Measurements from ENCODE around the gene KCNQ1. TPM values are rescaled to one million over a fixed set of nuclear protein-coding genes. Genes with fewer than 3 reads are reported as not detected.

Gene KCNQ1
- polyA plus RNA-seq, 1 donor from 2014 or later: not detected

DNA sequence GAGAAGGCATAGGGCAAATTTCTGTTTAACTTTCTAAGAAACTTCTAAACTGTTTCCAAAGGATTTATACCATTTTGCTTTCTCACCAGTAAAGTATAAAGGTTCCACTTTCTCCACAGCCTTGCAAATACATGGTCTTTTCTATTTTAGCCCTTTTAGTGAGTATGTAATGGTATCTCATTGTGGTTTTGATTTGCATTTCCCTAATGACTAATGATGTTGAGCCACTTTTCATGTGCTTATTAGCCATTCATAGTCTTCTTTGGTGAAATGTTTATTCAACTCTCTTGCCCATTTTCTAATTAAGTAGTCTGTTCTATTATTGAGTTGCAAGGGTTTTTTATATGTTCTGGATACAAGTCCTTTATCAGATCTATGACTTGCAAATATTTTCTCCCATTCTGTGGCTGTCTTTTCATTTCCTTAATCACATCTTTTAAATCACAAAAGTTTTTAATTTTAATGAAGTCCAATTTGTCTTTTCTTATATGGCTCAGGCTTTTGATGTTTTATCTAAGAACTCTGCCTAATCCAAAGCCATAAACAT is 338.8 kb downstream of the KCNQ1 start:
- H3K9ac ChIP-seq (ENCODE audit: low read length): no peak overlapping the region
- H3K27me3 ChIP-seq (ENCODE audit: insufficient read depth, low read depth, low read length): no peaks in the 10 kb centered on the region
- H3K36me3 ChIP-seq (ENCODE audit: insufficient read depth, low read length): no peaks in the 10 kb centered on the region
- no peaks in the 10 kb centered on the region for H4K20me1 ChIP-seq (ENCODE audit: insufficient read depth)
- no peaks in the 10 kb centered on the region for H3K9me2 ChIP-seq (ENCODE audit: insufficient read depth, low read length)
- no peak overlapping the region for H3K4me3 ChIP-seq (ENCODE audit: low read length)
- no peaks in the 10 kb centered on the region for H3K79me2 ChIP-seq (replicated peaks; ENCODE audit: insufficient read depth, low read length)
- H3K4me2 ChIP-seq (ENCODE audit: low read length): no peak overlapping the region
- H2AFZ ChIP-seq (ENCODE audit: low read depth, low read length): no peak overlapping the region
- TF ChIP-seq POLR2AphosphoS5 (IDR thresholded peaks at IDR 0.05) (no peak), EP300 (conservative IDR thresholded peaks at IDR 0.05; ENCODE audit: poor library complexity, severe bottlenecking) (no peak)
- H3K27ac ChIP-seq (ENCODE audit: low read length): no peak overlapping the region
- H3K9me3 ChIP-seq (ENCODE audit: low read length): peaks cover 9% of the 10 kb centered on the region
- H3F3A ChIP-seq (ENCODE audit: insufficient read depth, low read length, poor library complexity, severe bottlenecking): no peaks in the 10 kb centered on the region

DNA sequence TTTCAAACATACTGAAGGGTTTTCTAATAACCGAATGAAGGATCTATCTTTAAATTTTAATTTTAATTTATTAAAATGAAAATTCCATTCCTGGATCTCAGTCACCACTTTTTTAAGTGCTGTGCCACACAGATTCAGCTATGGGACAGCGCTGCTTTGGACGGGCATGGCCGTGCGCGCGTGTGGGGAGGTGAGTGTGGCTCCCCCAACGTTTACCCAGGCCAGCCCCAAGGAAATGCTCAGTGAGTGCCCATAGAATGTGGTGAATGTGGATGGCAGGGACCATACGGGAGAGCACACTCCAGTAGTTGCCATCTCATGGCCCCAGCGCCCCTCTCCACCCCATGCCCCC is 343.0 kb downstream of the KCNQ1 start:
- Histone ChIP-seq H3K9me3 (ENCODE audit: low read length) (peaks cover 9% of the 10 kb centered on the region), H3K9ac (ENCODE audit: low read length) (no peak overlapping the region), H3K27me3 (ENCODE audit: insufficient read depth, low read depth, low read length) (no peaks in the 10 kb centered on the region), H4K20me1 (ENCODE audit: insufficient read depth) (no peaks in the 10 kb centered on the region), H3K27ac (ENCODE audit: low read length) (no peak overlapping the region), H3F3A (ENCODE audit: insufficient read depth, low read length, poor library complexity, severe bottlenecking) (no peaks in the 10 kb centered on the region), H3K4me3 (ENCODE audit: low read length) (no peak overlapping the region), H3K4me2 (ENCODE audit: low read length) (no peak overlapping the region), H3K9me2 (ENCODE audit: insufficient read depth, low read length) (no peaks in the 10 kb centered on the region), H2AFZ (ENCODE audit: low read depth, low read length) (no peak overlapping the region), H3K79me2 (replicated peaks; ENCODE audit: insufficient read depth, low read length) (no peaks in the 10 kb centered on the region), H3K36me3 (ENCODE audit: insufficient read depth, low read length) (no peaks in the 10 kb centered on the region)
- no peak for TF ChIP-seq POLR2AphosphoS5 (IDR thresholded peaks at IDR 0.05)
- TF ChIP-seq, protein P1, sequence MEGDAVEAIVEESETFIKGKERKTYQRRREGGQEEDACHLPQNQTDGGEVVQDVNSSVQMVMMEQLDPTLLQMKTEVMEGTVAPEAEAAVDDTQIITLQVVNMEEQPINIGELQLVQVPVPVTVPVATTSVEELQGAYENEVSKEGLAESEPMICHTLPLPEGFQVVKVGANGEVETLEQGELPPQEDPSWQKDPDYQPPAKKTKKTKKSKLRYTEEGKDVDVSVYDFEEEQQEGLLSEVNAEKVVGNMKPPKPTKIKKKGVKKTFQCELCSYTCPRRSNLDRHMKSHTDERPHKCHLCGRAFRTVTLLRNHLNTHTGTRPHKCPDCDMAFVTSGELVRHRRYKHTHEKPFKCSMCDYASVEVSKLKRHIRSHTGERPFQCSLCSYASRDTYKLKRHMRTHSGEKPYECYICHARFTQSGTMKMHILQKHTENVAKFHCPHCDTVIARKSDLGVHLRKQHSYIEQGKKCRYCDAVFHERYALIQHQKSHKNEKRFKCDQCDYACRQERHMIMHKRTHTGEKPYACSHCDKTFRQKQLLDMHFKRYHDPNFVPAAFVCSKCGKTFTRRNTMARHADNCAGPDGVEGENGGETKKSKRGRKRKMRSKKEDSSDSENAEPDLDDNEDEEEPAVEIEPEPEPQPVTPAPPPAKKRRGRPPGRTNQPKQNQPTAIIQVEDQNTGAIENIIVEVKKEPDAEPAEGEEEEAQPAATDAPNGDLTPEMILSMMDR (IDR thresholded peaks at IDR 0.05; ENCODE audit: poor library complexity, severe bottlenecking): no peak
- no peak for TF ChIP-seq EP300 (conservative IDR thresholded peaks at IDR 0.05; ENCODE audit: poor library complexity, severe bottlenecking)

DNA sequence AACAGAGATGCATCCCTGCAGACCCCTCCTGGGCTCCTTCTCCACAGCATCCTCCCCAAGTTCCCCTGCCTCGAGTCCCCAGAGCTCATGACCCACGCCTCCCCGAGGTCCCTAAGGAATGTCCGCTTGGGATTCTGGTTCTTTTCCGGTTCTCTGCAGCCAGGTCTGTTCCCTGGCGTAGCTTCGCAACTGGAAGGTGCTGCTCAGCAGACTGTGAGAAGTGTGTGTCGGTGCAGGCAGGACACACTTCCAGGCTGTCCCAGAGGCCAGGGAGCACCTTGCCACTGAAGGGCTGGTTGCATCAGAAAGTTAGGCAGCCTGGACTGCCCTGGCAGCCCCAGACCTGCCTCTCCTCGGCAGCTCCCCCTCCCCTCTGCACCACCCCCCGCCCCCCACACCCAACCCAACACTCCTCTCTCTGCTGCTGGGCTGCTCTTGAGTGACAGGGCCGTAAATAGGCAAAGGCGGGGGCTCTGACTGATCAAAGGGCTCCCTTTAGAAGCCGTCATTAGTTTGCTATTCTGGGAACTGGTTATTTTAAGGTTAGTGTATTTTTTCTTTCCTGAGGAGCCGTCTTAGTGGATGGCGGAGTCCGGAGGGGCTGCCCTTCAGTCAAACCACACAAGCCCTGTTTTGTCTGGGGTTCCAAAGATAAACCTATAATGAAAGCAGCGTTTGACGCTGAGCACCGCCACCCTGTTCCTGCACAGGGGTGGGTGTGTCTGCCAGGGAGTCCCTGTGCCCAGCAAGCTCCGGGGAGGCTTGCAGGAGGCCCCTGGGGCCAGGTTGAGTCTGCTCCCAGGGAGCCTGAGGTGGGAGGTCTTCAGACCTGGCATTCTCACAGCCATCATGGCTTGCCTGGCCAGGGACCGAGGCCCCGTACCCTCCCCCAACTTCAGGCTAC is 343.6 kb downstream of the KCNQ1 start:
- Histone ChIP-seq H3K4me3 (ENCODE audit: low read length) (peak overlapping the region; percentile 21), H3K79me2 (replicated peaks; ENCODE audit: insufficient read depth, low read length) (no peaks in the 10 kb centered on the region), H3K27ac (ENCODE audit: low read length) (peak overlapping the region; percentile 15), H3K27me3 (ENCODE audit: insufficient read depth, low read depth, low read length) (no peaks in the 10 kb centered on the region), H3K9me3 (ENCODE audit: low read length) (peaks cover 9% of the 10 kb centered on the region), H4K20me1 (ENCODE audit: insufficient read depth) (no peaks in the 10 kb centered on the region), H3K9me2 (ENCODE audit: insufficient read depth, low read length) (no peaks in the 10 kb centered on the region), H3K9ac (ENCODE audit: low read length) (no peak overlapping the region), H3K36me3 (ENCODE audit: insufficient read depth, low read length) (no peaks in the 10 kb centered on the region), H3K4me2 (ENCODE audit: low read length) (no peak overlapping the region), H3F3A (ENCODE audit: insufficient read depth, low read length, poor library complexity, severe bottlenecking) (no peaks in the 10 kb centered on the region), H2AFZ (ENCODE audit: low read depth, low read length) (no peak overlapping the region)
- TF ChIP-seq EZH2 (IDR thresholded peaks at IDR 0.05; ENCODE audit: borderline replicate concordance, insufficient read depth, low read length, poor library complexity, severe bottlenecking) (no peak), RAD21 (conservative IDR thresholded peaks at IDR 0.05) (no peak)

DNA sequence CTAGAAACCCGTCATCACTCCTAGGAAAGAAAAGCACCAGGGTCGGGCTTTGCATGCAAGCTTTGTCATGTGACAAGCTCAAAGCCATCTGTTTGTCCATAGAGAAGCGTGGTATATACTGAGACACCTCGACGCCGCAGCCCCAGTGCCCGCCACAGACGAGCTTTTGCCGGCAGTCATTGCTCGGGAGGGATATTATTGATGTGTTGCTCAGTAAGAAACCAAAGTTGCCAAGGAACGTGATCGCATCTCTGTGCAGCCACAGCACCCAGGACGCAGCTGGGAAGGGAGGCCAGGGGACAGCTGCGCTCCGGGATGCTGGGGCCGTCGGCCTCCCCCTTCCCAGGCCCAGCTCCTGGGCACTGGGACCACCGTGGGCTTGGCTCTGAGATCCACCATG is 344.5 kb downstream of the KCNQ1 start:
- Histone ChIP-seq H3K36me3 (ENCODE audit: insufficient read depth, low read length) (no peaks in the 10 kb centered on the region), H3K4me3 (ENCODE audit: low read length) (no peak overlapping the region), H4K20me1 (ENCODE audit: insufficient read depth) (no peaks in the 10 kb centered on the region), H3K27ac (ENCODE audit: low read length) (no peak overlapping the region), H3F3A (ENCODE audit: insufficient read depth, low read length, poor library complexity, severe bottlenecking) (no peaks in the 10 kb centered on the region), H3K4me2 (ENCODE audit: low read length) (no peak overlapping the region), H3K9me2 (ENCODE audit: insufficient read depth, low read length) (no peaks in the 10 kb centered on the region), H3K79me2 (replicated peaks; ENCODE audit: insufficient read depth, low read length) (no peaks in the 10 kb centered on the region), H3K27me3 (ENCODE audit: insufficient read depth, low read depth, low read length) (no peaks in the 10 kb centered on the region), H3K9ac (ENCODE audit: low read length) (no peak overlapping the region), H2AFZ (ENCODE audit: low read depth, low read length) (no peak overlapping the region), H3K9me3 (ENCODE audit: low read length) (peaks cover 9% of the 10 kb centered on the region)
- TF ChIP-seq MXI1 (conservative IDR thresholded peaks at IDR 0.05; ENCODE audit: poor library complexity, severe bottlenecking) (no peak), RAD21 (conservative IDR thresholded peaks at IDR 0.05) (no peak), EZH2 (IDR thresholded peaks at IDR 0.05; ENCODE audit: borderline replicate concordance, insufficient read depth, low read length, poor library complexity, severe bottlenecking) (no peak), SMC3 (conservative IDR thresholded peaks at IDR 0.05; ENCODE audit: poor library complexity) (no peak), TAF1 (IDR thresholded peaks at IDR 0.05; ENCODE audit: low read depth) (no peak)
- TF ChIP-seq, protein P1 (IDR thresholded peaks at IDR 0.05; ENCODE audit: poor library complexity, severe bottlenecking): no peak
- TF ChIP-seq, protein P2, sequence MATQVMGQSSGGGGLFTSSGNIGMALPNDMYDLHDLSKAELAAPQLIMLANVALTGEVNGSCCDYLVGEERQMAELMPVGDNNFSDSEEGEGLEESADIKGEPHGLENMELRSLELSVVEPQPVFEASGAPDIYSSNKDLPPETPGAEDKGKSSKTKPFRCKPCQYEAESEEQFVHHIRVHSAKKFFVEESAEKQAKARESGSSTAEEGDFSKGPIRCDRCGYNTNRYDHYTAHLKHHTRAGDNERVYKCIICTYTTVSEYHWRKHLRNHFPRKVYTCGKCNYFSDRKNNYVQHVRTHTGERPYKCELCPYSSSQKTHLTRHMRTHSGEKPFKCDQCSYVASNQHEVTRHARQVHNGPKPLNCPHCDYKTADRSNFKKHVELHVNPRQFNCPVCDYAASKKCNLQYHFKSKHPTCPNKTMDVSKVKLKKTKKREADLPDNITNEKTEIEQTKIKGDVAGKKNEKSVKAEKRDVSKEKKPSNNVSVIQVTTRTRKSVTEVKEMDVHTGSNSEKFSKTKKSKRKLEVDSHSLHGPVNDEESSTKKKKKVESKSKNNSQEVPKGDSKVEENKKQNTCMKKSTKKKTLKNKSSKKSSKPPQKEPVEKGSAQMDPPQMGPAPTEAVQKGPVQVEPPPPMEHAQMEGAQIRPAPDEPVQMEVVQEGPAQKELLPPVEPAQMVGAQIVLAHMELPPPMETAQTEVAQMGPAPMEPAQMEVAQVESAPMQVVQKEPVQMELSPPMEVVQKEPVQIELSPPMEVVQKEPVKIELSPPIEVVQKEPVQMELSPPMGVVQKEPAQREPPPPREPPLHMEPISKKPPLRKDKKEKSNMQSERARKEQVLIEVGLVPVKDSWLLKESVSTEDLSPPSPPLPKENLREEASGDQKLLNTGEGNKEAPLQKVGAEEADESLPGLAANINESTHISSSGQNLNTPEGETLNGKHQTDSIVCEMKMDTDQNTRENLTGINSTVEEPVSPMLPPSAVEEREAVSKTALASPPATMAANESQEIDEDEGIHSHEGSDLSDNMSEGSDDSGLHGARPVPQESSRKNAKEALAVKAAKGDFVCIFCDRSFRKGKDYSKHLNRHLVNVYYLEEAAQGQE (IDR thresholded peaks at IDR 0.05; ENCODE audit: borderline replicate concordance): no peak

All from neural cell (in vitro differentiated cells).